GM19452 (cell line): ENCODE data around the gene DDX56.
A peak's percentile ranks its signal among the peaks of the same experiment; 100 is the strongest.
"Not testable (repeated sequence)": the region's sequence is repeated elsewhere in the genome, so short reads cannot be mapped to it uniquely, and the experiment has no call there.

Experiments
- ATAC-seq: cut with Tn5 transposase; IDR thresholded peaks from one replicate; pipeline ENCODE4 v1.9.1; 2021; ENCODE audit not compliant: unreplicated experiment

Gene DDX56

GRCh38 chr7:44565097-44565794 lies 8.5 kb downstream of the DDX56 start:
- peak; percentile 73 for ATAC-seq

DNA sequence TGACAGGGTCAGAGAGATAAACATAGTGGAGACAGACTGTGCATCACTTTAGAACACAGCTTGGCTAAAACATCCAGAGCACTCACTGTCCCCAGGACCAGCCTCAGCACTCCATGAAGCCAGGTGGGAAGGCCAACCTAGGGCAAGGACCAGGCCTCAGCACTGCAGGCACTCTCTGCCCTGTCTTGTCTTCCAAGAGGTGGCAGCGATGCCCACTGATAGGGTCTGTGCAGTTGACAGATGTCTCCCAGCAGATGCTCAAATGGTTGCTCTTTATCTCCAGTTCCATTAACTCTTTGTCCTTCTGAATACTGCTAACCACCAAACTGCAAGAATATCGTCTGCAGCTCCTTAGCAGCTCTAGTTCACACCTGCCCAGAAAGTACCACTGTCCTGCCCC lies 9.1 kb downstream of the DDX56 start:
- ATAC-seq, result no peak

GRCh38 chr7:44563171-44563679 lies 10.5 kb downstream of the DDX56 start:
- no peak for ATAC-seq

DNA sequence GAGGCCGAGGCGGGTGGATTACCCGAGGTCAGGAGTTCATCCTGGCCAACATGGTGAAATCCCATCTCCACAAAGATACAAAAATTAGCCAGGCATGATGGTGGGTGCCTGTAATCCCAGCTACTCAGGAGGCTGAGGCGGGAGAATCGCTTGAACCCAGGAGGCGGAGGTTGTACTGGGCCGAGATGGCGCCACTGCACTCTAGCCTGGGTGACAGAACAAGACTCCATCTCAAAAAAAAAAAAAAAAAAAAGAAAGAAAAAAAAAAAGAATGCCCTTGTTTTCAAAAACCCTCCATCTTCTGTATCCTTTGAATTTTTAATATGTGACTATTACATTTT lies 11.1 kb downstream of the DDX56 start:
- not testable (repeated sequence) for ATAC-seq

GRCh38 chr7:44561962-44562621 lies 11.6 kb downstream of the DDX56 start:
- ATAC-seq, result no peak

- no peak for ATAC-seq
These were observed 12.2 kb downstream of the DDX56 start for GRCh38 chr7:44561481-44561880.

- ATAC-seq, result no peak
These were observed 14.2 kb downstream of the DDX56 start for GRCh38 chr7:44559485-44559884.

DNA sequence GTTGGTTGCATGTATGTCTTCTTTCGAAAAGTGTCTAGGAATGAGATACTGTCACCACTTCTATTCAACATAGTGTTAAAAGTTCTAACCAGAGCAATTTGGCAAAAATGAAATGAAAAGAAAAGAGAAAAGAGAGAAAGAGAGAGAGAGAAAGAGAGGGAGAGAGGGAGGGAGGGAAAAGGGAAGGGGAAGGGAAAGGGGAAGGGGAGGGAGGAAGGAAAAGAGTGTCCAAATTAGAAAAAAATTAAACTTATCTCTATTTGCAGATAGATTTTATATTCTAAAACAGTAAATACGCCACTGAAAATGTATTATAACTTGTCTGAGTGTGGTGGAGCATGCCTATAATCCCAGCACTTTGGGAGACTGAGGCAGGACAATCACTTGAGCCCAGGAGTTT lies 16.2 kb downstream of the DDX56 start:
- no peak for ATAC-seq

DNA sequence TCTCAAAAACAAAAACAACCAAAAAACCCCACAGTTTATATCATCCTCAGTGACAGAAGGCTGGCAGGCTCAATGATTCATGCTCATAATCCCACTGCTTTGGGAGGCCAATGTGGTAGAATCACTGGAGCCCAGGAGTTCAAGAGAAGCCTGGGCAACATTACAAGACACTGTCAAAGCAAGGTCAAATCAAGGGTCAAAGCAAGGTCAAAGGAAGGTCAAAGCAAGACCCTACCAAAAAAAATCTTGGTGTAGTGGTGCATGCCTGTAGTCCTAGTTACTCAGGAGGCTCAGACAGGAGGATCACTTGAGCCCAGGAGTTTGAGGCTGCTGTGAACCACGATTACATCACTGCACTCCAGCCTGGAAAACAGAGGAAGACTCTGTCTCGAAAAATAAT lies 18.4 kb downstream of the DDX56 start:
- no peak for ATAC-seq

- not testable (repeated sequence) for ATAC-seq
These were observed 21.2 kb downstream of the DDX56 start for GRCh38 chr7:44552473-44553005.

DNA sequence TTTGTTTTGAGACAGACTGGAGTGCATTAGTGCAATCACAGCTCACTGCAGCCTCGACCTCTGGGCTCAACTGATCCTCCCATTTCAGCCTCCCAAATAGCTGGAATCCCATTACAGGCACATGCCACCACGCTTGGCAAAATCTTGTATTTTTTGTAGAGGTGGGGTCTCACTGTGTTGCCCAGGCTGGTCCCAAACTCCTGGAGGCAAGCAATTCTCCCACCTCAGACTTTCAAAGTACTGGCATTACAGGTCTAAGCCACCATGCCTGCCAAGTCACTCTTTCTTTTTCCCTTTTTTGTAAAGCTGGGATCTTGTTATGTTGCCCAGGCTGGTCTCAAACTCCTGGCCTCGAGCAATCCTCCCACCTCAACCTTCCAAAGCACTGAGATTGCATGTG lies 24.3 kb downstream of the DDX56 start:
- ATAC-seq, result no peak

DNA sequence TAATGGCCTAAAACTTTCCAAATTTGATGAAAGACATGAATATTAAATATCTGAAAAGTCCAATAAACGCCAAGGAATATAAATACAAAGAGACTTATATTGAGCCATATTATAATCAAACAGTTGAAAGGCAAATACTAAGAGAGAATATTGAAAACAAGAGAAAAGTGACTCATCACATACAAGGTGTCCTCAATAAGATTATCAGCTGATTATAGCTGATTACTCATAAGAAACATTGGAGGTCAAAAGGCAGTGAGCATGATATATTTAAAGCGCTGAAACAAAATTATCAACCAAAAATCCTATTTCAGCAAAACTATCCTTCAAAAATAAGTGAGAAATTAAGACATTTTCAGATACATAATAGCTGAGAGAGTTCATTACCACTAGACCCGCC lies 24.8 kb downstream of the DDX56 start:
- ATAC-seq, result no peak

DNA sequence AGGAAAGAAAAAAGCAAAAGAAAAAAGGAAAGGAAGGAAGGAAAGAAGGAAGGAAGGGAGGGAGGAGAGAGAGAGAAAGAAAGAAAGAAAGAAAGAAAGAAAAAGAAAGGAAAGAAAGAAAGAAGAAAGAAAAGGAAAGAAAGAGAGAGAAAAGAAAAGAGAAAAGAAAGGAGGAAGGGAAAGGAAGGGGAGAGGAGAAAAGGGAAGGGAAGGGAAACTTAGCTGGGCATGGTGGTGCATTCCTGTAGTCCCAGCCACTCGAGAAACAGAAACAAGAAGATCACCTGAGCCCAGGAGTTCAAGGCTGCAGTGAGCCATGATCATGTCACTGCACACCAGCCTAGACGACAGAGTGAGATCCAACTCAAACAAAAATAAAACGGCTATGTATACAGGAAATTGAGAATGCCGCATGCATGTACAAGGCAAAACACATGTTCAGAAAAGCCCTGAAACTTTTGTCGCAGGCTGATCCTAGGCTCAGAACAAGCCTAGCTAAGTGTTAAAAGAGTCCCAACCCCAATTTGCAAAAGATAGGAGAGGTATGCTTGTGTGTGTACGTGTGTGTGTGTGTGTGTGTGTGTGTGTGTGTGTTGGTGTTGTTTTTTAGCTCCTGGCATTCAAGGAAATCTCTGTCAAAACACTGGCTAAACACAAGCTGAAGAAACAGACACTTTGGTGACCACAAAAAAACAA lies 26.0 kb downstream of the DDX56 start:
- no peak for ATAC-seq

- no peak for ATAC-seq
These were observed 31.7 kb downstream of the DDX56 start for GRCh38 chr7:44541876-44542610.

GRCh38 chr7:44541028-44541869 lies 32.5 kb downstream of the DDX56 start, which contains the start of gene NPC1L1:
NPC1L1 (minus strand) TSS chr7:44541330; CDS start chr7:44541259, 71 bp downstream.
- ATAC-seq, result no peak

DNA sequence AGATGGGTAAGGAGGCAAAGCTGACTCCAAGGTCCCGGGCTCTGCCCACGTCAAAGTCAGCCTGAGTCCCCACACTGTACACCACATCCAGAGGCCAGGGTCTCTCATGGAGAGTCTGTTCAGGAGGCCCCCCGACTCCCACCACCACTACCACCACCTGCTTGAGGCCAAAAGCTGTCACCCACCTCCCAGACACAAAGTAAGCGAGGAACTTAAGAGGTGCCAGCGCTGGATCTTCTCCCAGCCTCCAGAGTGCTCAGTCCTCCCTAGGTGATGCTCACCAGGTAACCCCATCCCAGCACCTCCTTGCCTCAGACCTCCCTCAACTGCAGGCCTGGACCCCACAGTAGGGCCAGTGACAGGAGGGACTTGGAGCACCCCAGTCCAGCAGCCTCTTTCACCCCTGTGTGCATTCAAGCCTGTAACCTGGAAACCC lies 33.1 kb downstream of the DDX56 start:
- ATAC-seq, result no peak

GRCh38 chr7:44539669-44540506 lies 33.8 kb downstream of the DDX56 start:
- ATAC-seq, result no peak

DNA sequence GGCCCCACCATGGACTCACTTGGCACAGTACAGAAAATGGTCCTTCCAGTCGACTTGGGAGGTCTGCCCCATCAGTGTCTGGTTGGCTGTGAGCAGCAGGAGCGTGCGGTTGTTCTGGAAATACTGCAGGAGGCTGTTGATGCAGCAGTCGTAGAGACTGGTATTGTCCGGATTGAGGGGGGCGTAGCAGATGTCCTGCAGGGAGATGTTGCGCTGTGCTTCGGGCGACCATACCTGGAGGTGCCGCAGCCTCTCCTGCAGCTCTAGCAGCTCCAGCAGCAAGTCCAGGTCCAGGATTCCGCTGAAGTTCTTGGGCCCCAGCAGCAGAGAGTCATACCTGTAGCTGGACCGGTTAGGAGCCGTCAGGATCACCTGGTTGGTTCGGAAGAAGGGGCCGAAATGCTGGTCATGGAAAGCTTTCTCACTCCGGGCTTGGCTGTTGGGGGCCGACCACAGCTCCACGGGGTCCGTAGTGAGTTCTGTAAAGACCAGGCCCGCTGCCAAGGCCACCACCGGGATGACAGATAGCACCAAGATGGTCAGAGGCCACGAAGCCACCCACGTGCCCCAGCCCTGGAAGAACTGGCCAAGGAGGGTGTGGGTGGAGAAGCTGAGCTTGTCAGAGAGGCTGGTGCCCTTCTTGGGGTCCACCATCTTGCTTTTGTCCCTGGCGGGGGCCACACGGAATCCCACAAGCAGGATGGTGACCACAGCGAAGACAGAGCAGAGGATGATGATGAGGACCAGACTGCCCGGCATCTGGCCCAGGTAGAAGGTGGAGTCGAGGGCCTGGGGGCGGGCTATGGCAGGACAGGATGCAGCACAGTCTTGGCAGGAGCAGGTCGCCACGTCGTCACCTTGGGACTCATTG lies 34.7 kb downstream of the DDX56 start:
- no peak for ATAC-seq
